Sigmoid colon (tissue), 7 donors: ENCODE results near the gene EXOC3L1. TPM values are rescaled to one million over a fixed set of nuclear protein-coding genes. Genes with fewer than 3 reads are reported as not detected.

Source experiments
- DNase-seq: peaks from one replicate; pipeline ENCODE4 v3.0.0-alpha.2; 2019
- H3K27ac ChIP-seq, 4 donors: fragments of 200-600 bp; sonication (generic); one replicate each; pipeline ENCODE4 v1.5.1; 2016 to 2019; ENCODE audit warnings: mild to moderate bottlenecking in 1 of 4
- H3K27me3 ChIP-seq, 3 donors: fragments of 200-600 bp; sonication (generic); one replicate each; pipeline ENCODE4 v1.5.1; 2019; ENCODE audit warnings: mild to moderate bottlenecking in 1 of 3
- H3K36me3 ChIP-seq, 4 donors: fragments of 200-600 bp; sonication (generic); one replicate each; pipeline ENCODE4 v1.5.1; 2016 to 2019
- H3K4me1 ChIP-seq, 4 donors: fragments of 200-600 bp; sonication (generic); one replicate each; pipeline ENCODE4 v1.5.1; 2017 to 2019
- H3K4me3 ChIP-seq, 4 donors: fragments of 200-600 bp; sonication (generic); one replicate each; pipeline ENCODE4 v1.5.1; 2017 to 2019; ENCODE audit warnings: mild to moderate bottlenecking in 2 of 4, moderate library complexity in 1 of 4
- H3K9me3 ChIP-seq, 4 donors: fragments of 200-600 bp in 3 of 4; sonication (generic) in 3 of 4; one replicate each; pipeline versions ENCODE4 v1.5.1 to v1.6.1; 2013 to 2019
- EP300 ChIP-seq, 4 donors: sonication (generic); formaldehyde crosslinking; IDR thresholded peaks; one replicate each; pipeline ENCODE4 v1.6.1; 2017; ENCODE audit warnings: antibody characterized with exemption in 4 of 4
- POLR2A ChIP-seq, 2 donors: fragments of 450-650 bp; IDR thresholded peaks; one replicate each; pipeline ENCODE4 v1.6.1; 2016; ENCODE audit warnings: antibody characterized with exemption in 2 of 2, mild to moderate bottlenecking in 2 of 2, moderate library complexity in 2 of 2
- POLR2AphosphoS5 ChIP-seq, 4 donors: sonication (generic); formaldehyde crosslinking; IDR thresholded peaks; one replicate each; pipeline ENCODE4 v1.6.1; 2017; ENCODE audit warnings: antibody characterized with exemption in 4 of 4
- WGBS, 2 donors: extraction: QIAGEN DNeasy Blood & Tissue Kit; methylation state at CpG; one replicate each; pipeline ENCODE4 v1.1.7; 2013; 5-methylcytosine and 5-hydroxymethylcytosine counted together
- intact Hi-C: fragments of 100-400 bp; cut with DNase I; formaldehyde crosslinking; loops from one replicate; pipeline ENCODE4 v1.15.1; 2023
- polyA plus RNA-seq, 3 donors: library from polyadenylated mRNA; stranded (reverse); fragments of 200-250 nt; gene quantifications; one replicate each; pipeline ENCODE4 v1.2.3, GENCODE V29; 2013
- total RNA-seq, 4 donors: library from RNA; depleted of rRNA; stranded (reverse); fragments of >200 nt; gene quantifications; one replicate each; pipeline ENCODE4 v1.1.0, GENCODE V29; 2016
- TF ChIP-seq, protein P1 (sequence below), 4 experiments: fragments of 450-650 bp in 3 of 4; fragments of 200-600 bp in 1 of 4; IDR thresholded peaks; one replicate each; pipeline ENCODE4 v1.5.1; 2016 to 2019; ENCODE audit warnings: antibody characterized with exemption in 4 of 4, mild to moderate bottlenecking in 3 of 4, moderate library complexity in 2 of 4
- donor health status: healthy with polysubstance abuse.
- donor health status: Bipolar disorder and iron deficiency.
- donor health status: healthy.

The EXOC3L1 gene
- total and polyA plus RNA-seq, 7 donors = 1.1 to 8.4 (median 2.5) TPM

GRCh38 chr16:67190448-67191399 is 788 bp upstream of the EXOC3L1 start:
- intact Hi-C loops = no loop called here
- 68 to 82% methylated on average over 13 of the region's 13 CpGs for WGBS, 2 donors
- no peak for TF ChIP-seq POLR2AphosphoS5 (IDR thresholded peaks at IDR 0.05)
- TF ChIP-seq, protein P1, sequence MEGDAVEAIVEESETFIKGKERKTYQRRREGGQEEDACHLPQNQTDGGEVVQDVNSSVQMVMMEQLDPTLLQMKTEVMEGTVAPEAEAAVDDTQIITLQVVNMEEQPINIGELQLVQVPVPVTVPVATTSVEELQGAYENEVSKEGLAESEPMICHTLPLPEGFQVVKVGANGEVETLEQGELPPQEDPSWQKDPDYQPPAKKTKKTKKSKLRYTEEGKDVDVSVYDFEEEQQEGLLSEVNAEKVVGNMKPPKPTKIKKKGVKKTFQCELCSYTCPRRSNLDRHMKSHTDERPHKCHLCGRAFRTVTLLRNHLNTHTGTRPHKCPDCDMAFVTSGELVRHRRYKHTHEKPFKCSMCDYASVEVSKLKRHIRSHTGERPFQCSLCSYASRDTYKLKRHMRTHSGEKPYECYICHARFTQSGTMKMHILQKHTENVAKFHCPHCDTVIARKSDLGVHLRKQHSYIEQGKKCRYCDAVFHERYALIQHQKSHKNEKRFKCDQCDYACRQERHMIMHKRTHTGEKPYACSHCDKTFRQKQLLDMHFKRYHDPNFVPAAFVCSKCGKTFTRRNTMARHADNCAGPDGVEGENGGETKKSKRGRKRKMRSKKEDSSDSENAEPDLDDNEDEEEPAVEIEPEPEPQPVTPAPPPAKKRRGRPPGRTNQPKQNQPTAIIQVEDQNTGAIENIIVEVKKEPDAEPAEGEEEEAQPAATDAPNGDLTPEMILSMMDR (IDR thresholded peaks at IDR 0.05) = no peak
- TF ChIP-seq EP300 (IDR thresholded peaks at IDR 0.05) = no peak
- TF ChIP-seq POLR2A (IDR thresholded peaks at IDR 0.05) = no peak
- Histone ChIP-seq H3K27me3 (no peaks in the 10 kb centered on the region), H3K9me3 (no peaks in the 10 kb centered on the region), H3K4me1 (peaks cover 1 to 30% (median 28%) of the 10 kb centered on the region in 4 donors), H3K4me3 (no peak overlapping the region), H3K27ac (no peak overlapping the region), H3K36me3 (peaks cover 14 to 25% (median 17%) of the 10 kb centered on the region in 4 donors)
- no peak for DNase-seq

DNA sequence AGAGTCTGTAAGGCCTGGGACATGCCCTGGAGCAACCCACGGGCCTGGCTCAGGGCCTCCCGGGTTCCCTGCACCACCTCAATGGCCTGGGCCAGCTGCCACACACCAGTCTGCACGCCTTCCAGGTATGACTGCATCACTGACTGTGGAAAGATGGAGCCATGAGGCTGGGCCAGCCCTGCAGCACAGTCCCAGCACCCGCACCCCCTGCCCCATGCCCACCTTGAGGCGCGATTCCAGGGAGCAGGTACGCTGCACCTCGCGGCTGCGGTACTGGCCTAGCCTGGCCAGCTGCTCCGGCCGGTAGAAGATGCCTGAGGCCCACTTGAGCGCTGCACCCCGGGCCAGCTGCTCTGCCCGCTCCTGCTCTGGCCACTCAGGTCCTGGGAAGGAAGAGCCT is 1.1 kb downstream of the EXOC3L1 start:
- H3K4me1 ChIP-seq = peaks cover 1 to 40% (median 39%) of the 10 kb centered on the region in 4 donors
- DNase-seq = no peak
- WGBS, 2 donors = 93 to 94% methylated on average over 15 of the region's 15 CpGs
- H3K27ac ChIP-seq = no peak overlapping the region
- H3K9me3 ChIP-seq = no peaks in the 10 kb centered on the region
- peaks cover 0 to 6% (median 0%) of the 10 kb centered on the region in 4 donors for H3K36me3 ChIP-seq
- no peaks in the 10 kb centered on the region for H3K27me3 ChIP-seq
- intact Hi-C loops = no loop called here
- no peak for TF ChIP-seq EP300 (IDR thresholded peaks at IDR 0.05)
- H3K4me3 ChIP-seq = no peak overlapping the region

DNA sequence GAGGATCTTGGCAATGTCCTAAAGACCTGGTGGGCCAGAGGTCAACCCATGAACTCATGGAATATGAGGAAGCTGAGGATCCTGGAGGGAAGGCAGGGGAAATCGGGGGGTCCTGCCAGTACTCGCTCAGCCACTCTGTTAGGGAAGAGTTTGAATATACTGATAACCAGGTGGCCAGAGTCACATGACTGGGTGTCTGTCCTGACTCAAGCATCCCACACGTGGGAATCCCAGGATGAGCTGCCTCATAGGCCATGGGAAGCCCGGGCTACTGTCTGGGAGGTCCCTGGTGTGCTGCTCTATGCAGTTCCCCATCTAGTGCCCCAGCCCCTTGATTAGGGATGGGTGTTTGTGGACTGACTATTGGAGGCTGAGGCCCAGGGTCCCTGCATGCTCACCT is 1.6 kb downstream of the EXOC3L1 start:
- intact Hi-C loops = no loop called here
- TF ChIP-seq POLR2A (IDR thresholded peaks at IDR 0.05) (no peak), POLR2AphosphoS5 (IDR thresholded peaks at IDR 0.05) (no peak), EP300 (IDR thresholded peaks at IDR 0.05) (no peak)
- TF ChIP-seq, protein P1 (IDR thresholded peaks at IDR 0.05) = no peak
- no peak for DNase-seq

GRCh38 chr16:67187175-67187890 is 2.6 kb downstream of the EXOC3L1 start:
- intact Hi-C loops = no loop called here
- TF ChIP-seq POLR2AphosphoS5 (IDR thresholded peaks at IDR 0.05) = no peak
- TF ChIP-seq EP300 (IDR thresholded peaks at IDR 0.05) = no peak
- TF ChIP-seq, protein P1 (IDR thresholded peaks at IDR 0.05) = no peak
- TF ChIP-seq POLR2A (IDR thresholded peaks at IDR 0.05) = no peak
- Histone ChIP-seq H3K4me3 (no peak overlapping the region), H3K9me3 (no peaks in the 10 kb centered on the region), H3K4me1 (peaks cover 0 to 35% (median 33%) of the 10 kb centered on the region in 4 donors), H3K27me3 (no peaks in the 10 kb centered on the region), H3K36me3 (no peaks in the 10 kb centered on the region), H3K27ac (no peak overlapping the region)
- 89 to 92% methylated on average over 26 of the region's 26 CpGs for WGBS, 2 donors
- DNase-seq = no peak

More for the DNA sequence above, 1.6 kb downstream of the EXOC3L1 start:
- no peak overlapping the region for H3K27ac ChIP-seq
- no peaks in the 10 kb centered on the region for H3K27me3 ChIP-seq
- peaks cover 0 to 1% (median 0%) of the 10 kb centered on the region in 4 donors for H3K36me3 ChIP-seq
- no peaks in the 10 kb centered on the region for H3K9me3 ChIP-seq
- H3K4me3 ChIP-seq = no peak overlapping the region
- 82 to 86% methylated on average over 4 of the region's 4 CpGs for WGBS, 2 donors
- peaks cover 1 to 36% (median 35%) of the 10 kb centered on the region in 4 donors for H3K4me1 ChIP-seq

GRCh38 chr16:67186550-67186950 is 3.4 kb downstream of the EXOC3L1 start:
- WGBS, 2 donors = 72 to 80% methylated on average over 5 of the region's 5 CpGs
- Histone ChIP-seq H3K36me3 (no peaks in the 10 kb centered on the region), H3K4me3 (no peak overlapping the region), H3K4me1 (peaks cover 0 to 35% (median 32%) of the 10 kb centered on the region in 4 donors), H3K9me3 (no peaks in the 10 kb centered on the region), H3K27me3 (no peaks in the 10 kb centered on the region), H3K27ac (no peak overlapping the region)
- TF ChIP-seq, protein P1 (IDR thresholded peaks at IDR 0.05) = no peak
- TF ChIP-seq POLR2A (IDR thresholded peaks at IDR 0.05) (no peak), POLR2AphosphoS5 (IDR thresholded peaks at IDR 0.05) (no peak), EP300 (IDR thresholded peaks at IDR 0.05) (no peak)
- DNase-seq = no peak
- intact Hi-C loops = no loop called here
